Spleen (tissue), 7 donors: ENCODE data around the gene RAPH1.
"Not testable (repeated sequence)": the region's sequence is repeated elsewhere in the genome, so short reads cannot be mapped to it uniquely, and the experiment has no call there.

ENCODE experiments used
- POLR2A ChIP-seq, 3 donors: fragments of 450-650 bp; IDR thresholded peaks; one replicate each; pipeline ENCODE4 v1.5.1; 2017; ENCODE audit warnings: antibody characterized with exemption in 3 of 3, mild to moderate bottlenecking in 1 of 3
- TF ChIP-seq, protein P1 (sequence below), 11 experiments: fragments of 200-600 bp in 7 of 11; fragments of 450-650 bp in 4 of 11; sonication (generic) in 4 of 11; IDR thresholded peaks in 8 of 11; conservative IDR thresholded peaks in 3 of 11; 1 replicate in 7 of 11; 2 replicates in 4 of 11; pipeline versions ENCODE4 v1.4.0 to v1.8.0; 2016 to 2021; ENCODE audit warnings: antibody characterized with exemption in 11 of 11, inconsistent platforms in 4 of 11, mild to moderate bottlenecking in 1 of 11
- donor health status: DM: no; HTN: no; CAD: no; lungs with moderate emphysema.
- donor health status: DM: no; HTN: no; CAD: no.
- donor health status: DM: no; HTN: no; CAD: no.

DNA sequence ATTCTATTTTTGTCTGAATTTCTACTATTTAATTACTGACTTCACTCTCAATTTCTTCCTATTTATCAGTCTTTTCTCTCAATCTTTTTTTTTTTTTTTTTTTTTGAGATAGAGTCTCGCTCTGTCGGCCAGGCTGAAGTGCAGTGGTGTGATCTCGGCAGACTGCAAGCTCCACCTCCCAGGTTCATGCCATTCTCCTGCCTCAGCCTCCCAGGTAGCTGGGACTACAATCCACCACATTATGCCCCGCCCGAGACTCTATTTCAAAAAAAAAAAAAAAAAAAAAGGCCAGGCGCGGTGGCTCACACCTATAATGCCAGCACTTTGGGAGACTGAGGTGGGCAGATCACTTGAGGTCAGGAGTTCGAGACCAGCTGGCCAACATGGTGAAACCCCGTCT, 21.8 kb downstream of the RAPH1 start:
- not testable (repeated sequence) for TF ChIP-seq POLR2A (IDR thresholded peaks at IDR 0.05)
- TF ChIP-seq, protein P1, sequence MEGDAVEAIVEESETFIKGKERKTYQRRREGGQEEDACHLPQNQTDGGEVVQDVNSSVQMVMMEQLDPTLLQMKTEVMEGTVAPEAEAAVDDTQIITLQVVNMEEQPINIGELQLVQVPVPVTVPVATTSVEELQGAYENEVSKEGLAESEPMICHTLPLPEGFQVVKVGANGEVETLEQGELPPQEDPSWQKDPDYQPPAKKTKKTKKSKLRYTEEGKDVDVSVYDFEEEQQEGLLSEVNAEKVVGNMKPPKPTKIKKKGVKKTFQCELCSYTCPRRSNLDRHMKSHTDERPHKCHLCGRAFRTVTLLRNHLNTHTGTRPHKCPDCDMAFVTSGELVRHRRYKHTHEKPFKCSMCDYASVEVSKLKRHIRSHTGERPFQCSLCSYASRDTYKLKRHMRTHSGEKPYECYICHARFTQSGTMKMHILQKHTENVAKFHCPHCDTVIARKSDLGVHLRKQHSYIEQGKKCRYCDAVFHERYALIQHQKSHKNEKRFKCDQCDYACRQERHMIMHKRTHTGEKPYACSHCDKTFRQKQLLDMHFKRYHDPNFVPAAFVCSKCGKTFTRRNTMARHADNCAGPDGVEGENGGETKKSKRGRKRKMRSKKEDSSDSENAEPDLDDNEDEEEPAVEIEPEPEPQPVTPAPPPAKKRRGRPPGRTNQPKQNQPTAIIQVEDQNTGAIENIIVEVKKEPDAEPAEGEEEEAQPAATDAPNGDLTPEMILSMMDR (IDR thresholded peaks at IDR 0.05 in 8 of 11, conservative IDR thresholded peaks at IDR 0.05 in 3 of 11) = not testable (repeated sequence)
